HL-60 (cell line): ENCODE data around the gene CD74.

ENCODE experiments used
- CTCF ChIP-seq: IDR thresholded peaks from one replicate; pipeline ENCODE4 v1.5.1; 2011; ENCODE audit warnings: low read length, control low read depth, inconsistent platforms; ENCODE audit not compliant: insufficient read depth
- POLR2AphosphoS5 ChIP-seq: IDR thresholded peaks from 2 replicates; pipeline ENCODE4 v1.6.1; 2012; ENCODE audit warnings: low read depth
- SPI1 ChIP-seq: IDR thresholded peaks from 2 replicates; pipeline ENCODE4 v1.6.1; 2012; ENCODE audit warnings: low read depth, mild to moderate bottlenecking, borderline replicate concordance

- TF ChIP-seq CTCF (no peak), POLR2AphosphoS5 (no peak), SPI1 (no peak)
Measured at GRCh38 chr5:150396267-150396666, 16.4 kb downstream of the CD74 start.
